ENCODE results near the gene ANKFN1.
"Not testable (repeated sequence)": the region's sequence is repeated elsewhere in the genome, so short reads cannot be mapped to it uniquely, and the experiment has no call there.

Gene ANKFN1

GRCh38 chr17:56262803-56263202, 109.5 kb downstream of the ANKFN1 start:
- no peaks in the 10 kb centered on the region for H3K27me3 ChIP-seq (ENCODE audit: insufficient read depth, poor library complexity, severe bottlenecking)
- H3K4me3 ChIP-seq (ENCODE audit: severe bottlenecking), result no peak overlapping the region
- H3K27ac ChIP-seq (ENCODE audit: poor library complexity, severe bottlenecking), result no peak overlapping the region
- no peaks in the 10 kb centered on the region for H3K36me3 ChIP-seq (ENCODE audit: low read depth)
- TF ChIP-seq CTCF (IDR thresholded peaks at IDR 0.05; ENCODE audit: poor library complexity, severe bottlenecking), result no peak
- no peaks in the 10 kb centered on the region for H3K4me1 ChIP-seq (ENCODE audit: insufficient read depth, poor library complexity, severe bottlenecking)
- no peak for DNase-seq (ENCODE audit: low spot score)
- ATAC-seq (ENCODE audit: low read depth), result no peak
- H3K9me3 ChIP-seq (ENCODE audit: severe bottlenecking), result no peaks in the 10 kb centered on the region

- no peak for ATAC-seq (ENCODE audit: low read depth)
- H3K9me3 ChIP-seq (ENCODE audit: severe bottlenecking), result no peaks in the 10 kb centered on the region
- no peaks in the 10 kb centered on the region for H3K27me3 ChIP-seq (ENCODE audit: insufficient read depth, poor library complexity, severe bottlenecking)
- H3K36me3 ChIP-seq (ENCODE audit: low read depth), result no peaks in the 10 kb centered on the region
- H3K27ac ChIP-seq (ENCODE audit: poor library complexity, severe bottlenecking), result no peak overlapping the region
- no peak for TF ChIP-seq CTCF (IDR thresholded peaks at IDR 0.05; ENCODE audit: poor library complexity, severe bottlenecking)
- H3K4me1 ChIP-seq (ENCODE audit: insufficient read depth, poor library complexity, severe bottlenecking), result no peaks in the 10 kb centered on the region
- H3K4me3 ChIP-seq (ENCODE audit: severe bottlenecking), result no peak overlapping the region
- DNase-seq (ENCODE audit: low spot score), result no peak
These were observed 116.5 kb downstream of the ANKFN1 start for GRCh38 chr17:56269556-56270389.

- Histone ChIP-seq H3K9me3 (ENCODE audit: severe bottlenecking) (no peaks in the 10 kb centered on the region), H3K36me3 (ENCODE audit: low read depth) (no peaks in the 10 kb centered on the region), H3K27me3 (ENCODE audit: insufficient read depth, poor library complexity, severe bottlenecking) (no peaks in the 10 kb centered on the region), H3K27ac (ENCODE audit: poor library complexity, severe bottlenecking) (no peak overlapping the region), H3K4me1 (ENCODE audit: insufficient read depth, poor library complexity, severe bottlenecking) (no peaks in the 10 kb centered on the region), H3K4me3 (ENCODE audit: severe bottlenecking) (no peak overlapping the region)
- no peak for DNase-seq (ENCODE audit: low spot score)
- no peak for ATAC-seq (ENCODE audit: low read depth)
- no peak for TF ChIP-seq CTCF (IDR thresholded peaks at IDR 0.05; ENCODE audit: poor library complexity, severe bottlenecking)
These were observed 121.2 kb downstream of the ANKFN1 start for GRCh38 chr17:56274491-56274890.

- Histone ChIP-seq H3K27ac (ENCODE audit: poor library complexity, severe bottlenecking) (no peak overlapping the region), H3K4me3 (ENCODE audit: severe bottlenecking) (no peak overlapping the region), H3K4me1 (ENCODE audit: insufficient read depth, poor library complexity, severe bottlenecking) (no peaks in the 10 kb centered on the region), H3K27me3 (ENCODE audit: insufficient read depth, poor library complexity, severe bottlenecking) (no peaks in the 10 kb centered on the region), H3K9me3 (ENCODE audit: severe bottlenecking) (no peaks in the 10 kb centered on the region), H3K36me3 (ENCODE audit: low read depth) (no peaks in the 10 kb centered on the region)
- no peak for TF ChIP-seq CTCF (IDR thresholded peaks at IDR 0.05; ENCODE audit: poor library complexity, severe bottlenecking)
- no peak for ATAC-seq (ENCODE audit: low read depth)
- no peak for DNase-seq (ENCODE audit: low spot score)
These were observed 131.2 kb downstream of the ANKFN1 start for GRCh38 chr17:56284482-56284881.

- H3K4me1 ChIP-seq (ENCODE audit: insufficient read depth, poor library complexity, severe bottlenecking), result peaks cover 23% of the 10 kb centered on the region
- H3K36me3 ChIP-seq (ENCODE audit: low read depth); H3K27me3 ChIP-seq (ENCODE audit: insufficient read depth, poor library complexity, severe bottlenecking); H3K4me3 ChIP-seq (ENCODE audit: severe bottlenecking); H3K27ac ChIP-seq (ENCODE audit: poor library complexity, severe bottlenecking); DNase-seq (ENCODE audit: low spot score); H3K9me3 ChIP-seq (ENCODE audit: severe bottlenecking); ATAC-seq (ENCODE audit: low read depth): not testable (repeated sequence)
These were observed 135.5 kb downstream of the ANKFN1 start for GRCh38 chr17:56288786-56289185.
